ENCODE results near the gene OXCT1.

DNA sequence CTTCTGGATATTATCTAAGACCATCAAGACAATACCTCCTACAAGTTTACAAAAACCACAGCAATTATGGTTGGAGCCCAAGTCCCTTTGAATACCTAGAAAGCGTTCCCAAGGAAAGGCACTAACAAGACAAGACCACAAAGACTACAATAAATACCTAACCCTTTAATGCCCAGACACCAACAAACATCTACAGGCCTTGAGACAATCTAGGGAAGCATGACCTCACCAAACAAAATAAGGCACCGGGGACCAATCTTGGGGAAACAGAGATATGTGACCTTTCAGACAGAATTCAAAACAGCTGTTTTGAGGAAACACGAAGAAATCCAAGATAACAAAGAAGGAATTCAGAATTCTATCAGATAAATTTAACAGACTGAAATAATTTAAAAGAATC is 37.8 kb downstream of the OXCT1 start:
- TF ChIP-seq, protein P1, sequence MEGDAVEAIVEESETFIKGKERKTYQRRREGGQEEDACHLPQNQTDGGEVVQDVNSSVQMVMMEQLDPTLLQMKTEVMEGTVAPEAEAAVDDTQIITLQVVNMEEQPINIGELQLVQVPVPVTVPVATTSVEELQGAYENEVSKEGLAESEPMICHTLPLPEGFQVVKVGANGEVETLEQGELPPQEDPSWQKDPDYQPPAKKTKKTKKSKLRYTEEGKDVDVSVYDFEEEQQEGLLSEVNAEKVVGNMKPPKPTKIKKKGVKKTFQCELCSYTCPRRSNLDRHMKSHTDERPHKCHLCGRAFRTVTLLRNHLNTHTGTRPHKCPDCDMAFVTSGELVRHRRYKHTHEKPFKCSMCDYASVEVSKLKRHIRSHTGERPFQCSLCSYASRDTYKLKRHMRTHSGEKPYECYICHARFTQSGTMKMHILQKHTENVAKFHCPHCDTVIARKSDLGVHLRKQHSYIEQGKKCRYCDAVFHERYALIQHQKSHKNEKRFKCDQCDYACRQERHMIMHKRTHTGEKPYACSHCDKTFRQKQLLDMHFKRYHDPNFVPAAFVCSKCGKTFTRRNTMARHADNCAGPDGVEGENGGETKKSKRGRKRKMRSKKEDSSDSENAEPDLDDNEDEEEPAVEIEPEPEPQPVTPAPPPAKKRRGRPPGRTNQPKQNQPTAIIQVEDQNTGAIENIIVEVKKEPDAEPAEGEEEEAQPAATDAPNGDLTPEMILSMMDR (IDR thresholded peaks at IDR 0.05) = no peak
- no peak for TF ChIP-seq TP53 (CRISPR knock-in tag; IDR thresholded peaks at IDR 0.05)
- no peak for TF ChIP-seq JUN (IDR thresholded peaks at IDR 0.05)
- TF ChIP-seq, protein P2, sequence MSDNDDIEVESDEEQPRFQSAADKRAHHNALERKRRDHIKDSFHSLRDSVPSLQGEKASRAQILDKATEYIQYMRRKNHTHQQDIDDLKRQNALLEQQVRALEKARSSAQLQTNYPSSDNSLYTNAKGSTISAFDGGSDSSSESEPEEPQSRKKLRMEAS (IDR thresholded peaks at IDR 0.05) = no peak
- TF ChIP-seq EP300 (IDR thresholded peaks at IDR 0.05) = no peak
- no peak for TF ChIP-seq ZFP36 (IDR thresholded peaks at IDR 0.05; ENCODE audit: borderline replicate concordance, partially characterized antibody)
